H9 (cell line): ENCODE results near the gene OTOF. TPM values are rescaled to one million over a fixed set of nuclear protein-coding genes. Genes with fewer than 3 reads are reported as not detected.

Experiments used
- DNase-seq: peaks from one replicate; pipeline ENCODE4 v3.0.0-alpha.2; 2017
- H2AFZ ChIP-seq: one replicate; pipeline ENCODE4 v1.6.1; 2013; ENCODE audit warnings: mild to moderate bottlenecking, low read length, control low read depth, moderate library complexity
- H2AK5ac ChIP-seq: 2 replicates; pipeline ENCODE4 v1.6.1; 2013; ENCODE audit warnings: low read length, control low read depth, mixed read lengths; ENCODE audit not compliant: insufficient read length
- H2BK120ac ChIP-seq: one replicate; pipeline ENCODE4 v1.6.1; 2013; ENCODE audit warnings: low read depth, mild to moderate bottlenecking, low read length, control low read depth, inconsistent platforms; ENCODE audit not compliant: poor library complexity, severe bottlenecking
- H2BK12ac ChIP-seq: 2 replicates; pipeline ENCODE4 v1.6.1; 2013; ENCODE audit warnings: low read length, control low read depth, mixed read lengths, low read depth; ENCODE audit not compliant: insufficient read length
- H2BK15ac ChIP-seq: 2 replicates; pipeline ENCODE4 v1.6.1; 2013; ENCODE audit warnings: low read depth, low read length, control low read depth
- H2BK20ac ChIP-seq: one replicate; pipeline ENCODE4 v1.6.1; 2013; ENCODE audit warnings: low read depth, mild to moderate bottlenecking, low read length, control low read depth, inconsistent platforms; ENCODE audit not compliant: poor library complexity, severe bottlenecking
- H2BK5ac ChIP-seq: 2 replicates; pipeline ENCODE4 v1.6.1; 2013; ENCODE audit warnings: low read length, control low read depth, mixed read lengths; ENCODE audit not compliant: insufficient read length
- H3K14ac ChIP-seq: 2 replicates; pipeline ENCODE4 v1.6.1; 2013; ENCODE audit warnings: low read length, control low read depth; ENCODE audit not compliant: insufficient read depth
- H3K18ac ChIP-seq: 2 replicates; pipeline ENCODE4 v1.6.1; 2013; ENCODE audit warnings: low read depth, mild to moderate bottlenecking, mixed read lengths, low read length, control low read depth; ENCODE audit not compliant: insufficient read length
- H3K23ac ChIP-seq: 2 replicates; pipeline ENCODE4 v1.6.1; 2013; ENCODE audit warnings: low read length, control low read depth, mixed read lengths, low read depth; ENCODE audit not compliant: insufficient read length
- H3K23me2 ChIP-seq: 2 replicates; pipeline ENCODE4 v1.6.1; 2013; ENCODE audit warnings: low read depth, mild to moderate bottlenecking, mixed read lengths, low read length, control low read depth; ENCODE audit not compliant: insufficient read length, poor library complexity, severe bottlenecking
- H3K27ac ChIP-seq: 2 replicates; pipeline ENCODE4 v1.5.1; 2013; ENCODE audit warnings: low read length, control low read depth, mixed read lengths, low read depth; ENCODE audit not compliant: insufficient read length
- H3K27me3 ChIP-seq: 2 replicates; pipeline ENCODE4 v1.6.1; 2013; ENCODE audit warnings: low read length, control low read depth, inconsistent platforms; ENCODE audit not compliant: insufficient read depth
- H3K4ac ChIP-seq: 2 replicates; pipeline ENCODE4 v1.6.1; 2013; ENCODE audit warnings: low read depth, mild to moderate bottlenecking, control low read depth, inconsistent platforms, low read length, moderate library complexity
- H3K4me1 ChIP-seq: 2 replicates; pipeline ENCODE4 v1.6.1; 2013; ENCODE audit warnings: low read length, control low read depth, inconsistent platforms; ENCODE audit not compliant: insufficient read depth
- H3K4me2 ChIP-seq: 2 replicates; pipeline ENCODE4 v1.6.1; 2013; ENCODE audit warnings: low read length, control low read depth, mixed read lengths; ENCODE audit not compliant: insufficient read length, insufficient read depth
- H3K56ac ChIP-seq: 2 replicates; pipeline ENCODE4 v1.6.1; 2013; ENCODE audit warnings: low read depth, mild to moderate bottlenecking, mixed read lengths, low read length, control low read depth; ENCODE audit not compliant: insufficient read length
- H3K79me1 ChIP-seq: 2 replicates; pipeline ENCODE4 v1.6.1; 2013; ENCODE audit warnings: low read depth, mild to moderate bottlenecking, moderate library complexity, low read length, control low read depth, inconsistent platforms; ENCODE audit not compliant: insufficient read depth, poor library complexity, severe bottlenecking
- H3K79me2 ChIP-seq: 2 replicates; pipeline ENCODE4 v1.6.1; 2013; ENCODE audit warnings: low read length, control low read depth, inconsistent platforms; ENCODE audit not compliant: insufficient read depth
- H3K9ac ChIP-seq: 2 replicates; pipeline ENCODE4 v1.6.1; 2013; ENCODE audit warnings: low read length, control low read depth, mixed read lengths; ENCODE audit not compliant: insufficient read length; ENCODE audit errors: extremely low read depth
- H3K9me3 ChIP-seq: one replicate; pipeline ENCODE4 v1.6.1; 2013; ENCODE audit warnings: low read depth, low read length, inconsistent platforms; ENCODE audit not compliant: control insufficient read depth
- H3T11ph ChIP-seq: one replicate; pipeline ENCODE4 v1.6.1; 2013; ENCODE audit warnings: mild to moderate bottlenecking, low read length, control low read depth, inconsistent platforms
- H4K20me1 ChIP-seq: one replicate; pipeline ENCODE4 v1.6.1; 2013; ENCODE audit not compliant: control insufficient read depth, insufficient read length, insufficient read depth
- H4K5ac ChIP-seq: 2 replicates; pipeline ENCODE4 v1.6.1; 2013; ENCODE audit warnings: low read depth, mild to moderate bottlenecking, mixed read lengths, low read length, control low read depth; ENCODE audit not compliant: insufficient read length
- H4K8ac ChIP-seq: replicated peaks from 2 replicates; pipeline ENCODE4 v1.6.1; 2013; ENCODE audit warnings: low read length, control low read depth, mixed read lengths, low read depth; ENCODE audit not compliant: insufficient read length
- H4K91ac ChIP-seq: 2 replicates; pipeline ENCODE4 v1.6.1; 2013; ENCODE audit warnings: low read depth, mild to moderate bottlenecking, moderate library complexity, mixed read lengths, low read length, control low read depth; ENCODE audit not compliant: insufficient read length
- H3K27ac Mint-ChIP-seq, 3 experiments: 2 replicates in 2 of 3; 3 replicates in 1 of 3; pipeline ENCODE4 v1.8.0; 2020 to 2021; ENCODE audit warnings: mixed read lengths in 3 of 3, mild to moderate bottlenecking in 1 of 3, moderate library complexity in 1 of 3
- H3K27me3 Mint-ChIP-seq: 2 replicates; pipeline ENCODE4 v1.8.0; 2021; ENCODE audit warnings: low read depth, mild to moderate bottlenecking, moderate library complexity, mixed read lengths
- H3K36me3 Mint-ChIP-seq, 3 experiments: 2 replicates in 2 of 3; 3 replicates in 1 of 3; pipeline ENCODE4 v1.8.0; 2020 to 2021; ENCODE audit warnings: low read depth in 3 of 3, mixed read lengths in 3 of 3; ENCODE audit not compliant: insufficient read depth in 1 of 3
- H3K4me1 Mint-ChIP-seq, 2 experiments: 2 replicates each; pipeline ENCODE4 v1.8.0; 2020; ENCODE audit warnings: mixed read lengths in 2 of 2
- H3K4me3 Mint-ChIP-seq, 2 experiments: 2 replicates in 1 of 2; 3 replicates in 1 of 2; pipeline ENCODE4 v1.8.0; 2020 to 2021; ENCODE audit warnings: mild to moderate bottlenecking in 2 of 2, mixed read lengths in 2 of 2, moderate library complexity in 1 of 2
- H3K9me3 Mint-ChIP-seq, 2 experiments: 2 replicates in 1 of 2; 3 replicates in 1 of 2; pipeline ENCODE4 v1.8.0; 2020; ENCODE audit warnings: mild to moderate bottlenecking in 2 of 2, mixed read lengths in 2 of 2, moderate library complexity in 1 of 2
- CTCF ChIP-seq: fragments of 200-600 bp; sonication (generic); conservative IDR thresholded peaks from 3 replicates; pipeline ENCODE4 v1.8.0; 2021; ENCODE audit warnings: antibody characterized with exemption, mild to moderate bottlenecking
- WGBS: extraction: QIAGEN DNeasy Blood & Tissue Kit; methylation state at CpG from one replicate; pipeline ENCODE4 v1.1.7; 2013; ENCODE audit warnings: missing lambda C conversion rate, low lambda C conversion rate, mixed read lengths; ENCODE audit not compliant: insufficient read length; ENCODE audit errors: extremely low coverage; 5-methylcytosine and 5-hydroxymethylcytosine counted together
- total RNA-seq: library from RNA; stranded (reverse); gene quantifications from 2 replicates; pipeline ENCODE4 v1.2.1, GENCODE V29; 2021

OTOF gene
- total RNA-seq, 1 experiment from 2014 or later = 0.35 TPM

DNA sequence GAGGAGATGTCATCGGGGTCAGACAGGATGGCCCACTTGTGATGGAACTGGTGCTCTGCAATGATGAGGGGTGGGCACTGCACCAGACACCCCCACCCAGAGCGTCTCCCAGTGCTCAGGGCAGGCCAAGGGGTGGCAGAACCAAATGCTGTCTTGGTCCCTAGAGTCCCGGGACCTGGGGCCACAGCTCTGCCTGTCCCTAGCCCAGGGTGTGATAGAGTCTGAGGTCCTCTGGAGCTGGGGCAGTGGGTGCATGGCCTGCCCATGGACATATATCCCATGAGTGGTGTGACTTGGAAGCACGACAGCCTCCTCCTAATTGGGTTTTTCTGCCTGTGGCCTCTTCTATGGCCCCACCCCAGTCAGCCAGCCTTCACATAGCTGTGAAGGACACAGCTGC lies 6.7 kb upstream of the OTOF start:
- Mint-ChIP-seq H3K4me1 (peaks cover 0 to 3% of the 10 kb centered on the region in 2 experiments; a peak in 1 of 4 replicates), H3K9me3 (no peaks in the 10 kb centered on the region; a peak in 2 of 5 replicates), H3K36me3 (no peaks in the 10 kb centered on the region), H3K27me3 (peaks cover 3% of the 10 kb centered on the region), H3K4me3 (no peak overlapping the region), H3K27ac (peak overlapping the region in 1 of 3 experiments; percentile 62; a peak in 1 of 7 replicates)
- Histone ChIP-seq H3K27ac (no peak overlapping the region), H3K9ac (no peak overlapping the region), H2BK5ac (no peak overlapping the region), H4K20me1 (peaks cover 3% of the 10 kb centered on the region), H3K14ac (no peak overlapping the region; the same call in 1 of the 2 replicates), H2BK12ac (no peak overlapping the region), H3K79me2 (no peaks in the 10 kb centered on the region), H3K4ac (no peak overlapping the region), H3K23ac (no peak overlapping the region), H2AFZ (no peak overlapping the region), H4K91ac (no peak overlapping the region), H3K56ac (no peak overlapping the region), H3K79me1 (no peaks in the 10 kb centered on the region), H3K4me2 (no peak overlapping the region), H3K18ac (no peak overlapping the region), H3K9me3 (no peaks in the 10 kb centered on the region), H3T11ph (no peak overlapping the region), H2BK120ac (no peak overlapping the region), H2BK15ac (no peak overlapping the region), H4K5ac (no peak overlapping the region), H2AK5ac (no peak overlapping the region), H2BK20ac (no peak overlapping the region), H4K8ac (no peak overlapping the region), H3K27me3 (no peaks in the 10 kb centered on the region), H3K4me1 (no peaks in the 10 kb centered on the region), H3K23me2 (no peaks in the 10 kb centered on the region)
- no CpG with 5 or more reads among the region's 4 CpGs for WGBS
- no peak for TF ChIP-seq CTCF
- no peak for DNase-seq
